ENCODE data around the gene PLXND1. TPM values are rescaled to one million over a fixed set of nuclear protein-coding genes. Genes with fewer than 3 reads are reported as not detected.

Gene PLXND1
- total RNA-seq, 1 experiment from 2014 or later = 12.1 TPM

DNA sequence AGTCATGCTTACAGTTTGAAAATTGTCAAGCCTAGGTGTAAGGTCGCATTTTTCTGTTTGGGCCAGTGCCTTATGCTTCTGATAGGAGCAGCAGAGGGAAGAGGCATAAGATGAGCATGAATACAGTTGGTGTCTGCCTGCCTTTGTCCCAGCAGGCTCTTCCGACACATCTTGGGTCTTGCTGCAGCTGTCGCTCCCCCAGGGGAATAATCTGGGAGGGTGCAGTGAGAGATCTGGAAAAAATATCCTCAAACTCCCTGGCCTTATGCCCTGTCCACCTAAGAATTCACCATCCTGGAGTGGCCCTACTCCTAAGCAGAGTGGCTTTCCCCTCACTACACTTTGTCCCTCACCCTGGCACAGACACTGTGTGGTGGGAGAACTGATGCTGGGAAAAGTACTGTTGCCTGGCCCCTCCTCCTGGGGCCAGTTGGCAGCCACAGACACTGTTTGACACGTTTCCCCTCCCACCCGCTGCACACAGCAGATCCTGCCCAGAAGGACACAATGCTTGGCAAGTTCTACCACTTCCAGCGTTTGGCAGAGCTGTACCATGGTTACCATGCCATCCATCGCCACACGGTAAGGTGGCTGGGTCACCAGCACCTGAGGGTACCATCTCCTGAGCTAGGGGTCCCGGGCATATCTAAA, 99.2 kb downstream of the PLXND1 start:
- no peak for DNase-seq (ENCODE audit: low read depth)

DNA sequence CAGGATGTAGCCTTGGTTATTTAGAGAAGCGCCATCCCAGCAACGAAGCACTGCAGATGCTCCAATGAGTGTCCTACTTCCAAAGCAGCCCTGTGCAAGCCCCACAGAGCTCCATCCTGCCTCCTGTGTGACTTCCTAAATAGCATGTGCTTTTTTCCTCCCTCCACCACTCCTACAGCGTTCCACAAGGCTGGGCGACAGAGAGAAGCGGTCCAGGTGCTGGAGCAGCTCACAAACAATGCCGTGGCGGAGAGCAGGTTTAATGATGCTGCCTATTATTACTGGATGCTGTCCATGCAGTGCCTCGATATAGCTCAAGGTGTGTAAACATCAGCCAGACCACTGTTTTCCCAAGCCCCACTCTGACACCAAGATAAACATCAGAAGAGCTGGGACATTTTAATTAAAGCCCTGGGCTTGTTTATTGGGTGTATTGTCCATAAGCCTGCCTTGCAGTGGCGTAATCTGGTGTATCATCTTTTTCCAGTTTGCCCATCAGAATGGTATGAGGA, 100.2 kb downstream of the PLXND1 start:
- no peak for DNase-seq (ENCODE audit: low read depth)

DNA sequence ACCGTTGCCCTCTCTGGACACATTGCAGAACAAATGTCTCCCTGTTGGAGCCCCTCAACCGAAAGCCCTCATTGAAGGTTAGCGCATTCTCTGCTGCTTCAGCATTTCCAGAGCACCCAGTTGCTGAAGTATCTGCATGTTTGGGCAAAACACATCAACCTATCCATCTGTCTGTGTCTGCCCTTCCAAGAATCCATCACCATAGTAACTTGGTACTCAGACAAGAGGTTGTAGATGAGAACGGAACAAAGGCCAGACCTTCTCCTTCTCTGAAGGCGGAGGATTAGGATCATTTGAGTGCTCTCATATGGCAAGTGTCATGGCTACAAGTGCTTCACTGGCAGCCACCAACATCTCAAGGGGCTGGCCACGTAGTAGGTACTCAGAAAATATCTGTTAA, 101.1 kb downstream of the PLXND1 start:
- no peak for DNase-seq (ENCODE audit: low read depth)

Other genes with a start within 250 kb of the PLXND1 start
- gene EFCAB12, start 178.0 kb downstream of the PLXND1 start, total RNA-seq (2014; rRNA removed; shearing (Covaris generic)) = not detected in 2 replicates
- 25.7 and 34.3 TPM in 2 replicates for gene MBD4, start 166.7 kb downstream of the PLXND1 start, total RNA-seq (2014; rRNA removed; shearing (Covaris generic))
- 11.1 and 11.2 TPM in 2 replicates for gene IFT122, start 166.5 kb downstream of the PLXND1 start, total RNA-seq (2014; rRNA removed; shearing (Covaris generic))
- gene RHO, start 78.0 kb downstream of the PLXND1 start, total RNA-seq (2014; rRNA removed; shearing (Covaris generic)) = not detected in 2 replicates
- gene H1-8, start 63.5 kb downstream of the PLXND1 start, total RNA-seq (2014; rRNA removed; shearing (Covaris generic)) = not detected in 2 replicates

All from Daoy (cell line).